Activated CD4-positive, CD25-positive, alpha-beta regulatory T cell treated with anti-CD3 and anti-CD28 coated beads, Interleukin-2, amount 50 U/mL, for 16 hours (primary cell): ENCODE measurements around the gene TMPRSS6.

ENCODE experiments used
- DNase-seq: peaks from one replicate; pipeline ENCODE4 v3.0.0-alpha.2; 2020; ENCODE audit warnings: low read depth, low spot score

The TMPRSS6 gene

DNA sequence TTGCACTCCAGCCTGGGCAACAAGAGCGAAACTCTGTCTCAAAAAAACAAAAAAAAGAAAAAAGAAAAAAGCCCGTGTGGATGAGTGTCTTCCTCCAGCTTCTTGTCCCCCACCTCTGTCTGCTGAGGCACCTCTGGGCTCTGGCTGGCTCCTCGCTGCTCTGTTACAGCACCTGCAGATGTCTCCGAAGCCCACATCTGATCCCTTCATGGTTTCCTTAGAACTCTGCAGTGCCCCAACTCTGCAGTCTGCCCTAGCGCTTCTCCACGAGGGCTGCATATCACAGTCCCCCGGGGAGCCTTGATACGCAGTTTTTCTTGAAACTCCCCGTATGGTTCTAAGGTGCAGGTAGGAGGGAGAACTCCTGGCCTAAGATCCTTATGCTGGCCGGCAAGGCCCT lies 42.1 kb downstream of the TMPRSS6 start:
- DNase-seq, result no peak

DNA sequence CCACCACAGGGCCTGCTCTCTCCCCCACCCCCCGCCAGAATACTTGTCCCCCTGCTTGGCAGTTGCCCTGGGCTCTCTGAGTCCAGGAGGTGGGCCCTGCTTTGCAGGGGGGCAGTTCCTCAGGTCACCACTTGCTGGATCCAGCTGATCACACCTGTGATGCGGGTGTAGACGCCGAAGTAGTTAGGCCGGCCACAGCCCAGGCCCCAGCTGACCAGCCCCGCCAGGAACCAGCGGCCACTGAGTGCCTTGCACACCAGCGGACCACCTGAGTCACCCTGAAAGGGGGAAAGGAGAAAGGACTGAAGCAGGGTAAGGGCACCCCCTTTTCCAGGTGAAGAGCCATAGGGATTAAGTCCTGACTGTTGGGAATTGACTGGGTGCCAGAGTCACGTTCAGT lies 43.6 kb downstream of the TMPRSS6 start:
- no peak for DNase-seq

DNA sequence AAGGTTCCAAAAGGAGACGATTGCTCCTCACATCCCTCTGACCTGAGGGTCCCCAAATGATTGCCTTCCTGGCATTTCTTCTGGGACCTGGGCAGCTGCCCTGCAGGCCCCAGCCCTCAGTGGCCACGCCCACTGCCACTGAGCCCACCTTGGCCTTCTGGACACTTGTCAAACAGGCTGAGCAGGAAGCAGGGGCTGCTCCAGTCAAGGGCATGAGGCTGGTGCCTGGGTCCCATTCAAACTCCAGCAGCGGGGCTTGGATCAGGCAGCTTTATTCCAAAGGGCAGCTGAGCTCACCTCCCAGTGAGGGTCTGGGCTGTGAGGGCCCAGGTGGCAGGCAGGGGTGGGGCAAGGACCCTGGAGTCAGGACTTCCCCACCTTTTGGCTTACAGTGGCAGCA lies 44.3 kb downstream of the TMPRSS6 start:
- DNase-seq, result no peak

GRCh38 chr22:37064553-37064952 lies 45.0 kb downstream of the TMPRSS6 start:
- DNase-seq, result no peak

- no peak for DNase-seq
These were observed 45.8 kb downstream of the TMPRSS6 start for GRCh38 chr22:37063431-37064420.

DNA sequence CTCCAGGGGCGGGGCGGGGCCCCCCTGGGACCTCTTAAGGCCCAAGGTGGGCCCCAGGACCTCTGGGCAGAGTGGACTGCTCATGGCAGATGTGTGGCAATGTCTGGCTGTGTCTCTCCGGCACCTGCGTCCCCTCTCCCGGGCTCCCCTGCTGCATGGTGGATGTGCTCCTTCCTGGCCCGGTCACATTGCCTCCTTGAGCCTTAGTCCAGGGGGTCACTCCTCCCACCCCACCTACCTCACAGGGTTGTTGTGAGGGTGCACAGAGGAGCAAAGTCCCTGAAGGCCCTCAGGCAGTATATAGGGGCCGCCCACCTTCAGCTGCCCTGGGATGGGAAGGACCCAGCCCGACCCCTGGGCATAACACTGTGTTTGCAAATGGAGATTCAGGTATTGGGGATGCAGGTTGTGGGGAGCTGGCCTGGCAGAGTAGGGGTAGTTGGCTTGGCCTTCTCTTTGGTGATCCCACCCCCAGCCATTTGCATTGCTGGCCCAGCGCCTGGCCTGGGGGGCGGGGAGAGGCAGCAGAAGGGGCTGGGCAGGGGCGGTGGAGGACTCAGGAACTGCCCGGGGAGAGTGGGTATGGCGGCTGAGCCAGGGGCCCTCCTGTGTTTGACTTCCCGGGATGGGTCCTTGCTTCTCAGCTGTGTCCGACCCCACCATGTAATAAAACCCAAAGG lies 46.7 kb downstream of the TMPRSS6 start:
- DNase-seq, result no peak

DNA sequence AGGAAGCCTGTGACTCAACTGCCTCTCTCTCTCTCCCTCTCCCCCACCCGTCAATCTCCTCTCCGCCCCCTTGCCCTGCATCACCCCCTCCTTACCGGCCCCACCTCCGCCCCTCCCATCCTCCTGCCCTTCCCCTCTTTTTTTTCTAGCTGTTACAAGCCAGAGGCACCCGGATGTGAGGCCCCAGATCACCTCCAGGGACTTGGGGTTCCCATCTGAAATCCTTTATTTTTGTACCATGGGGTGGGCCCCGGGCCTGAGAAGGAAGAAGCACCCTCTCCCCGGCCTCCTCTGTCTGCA lies 47.2 kb downstream of the TMPRSS6 start:
- DNase-seq, result no peak

GRCh38 chr22:37061611-37062375 lies 47.7 kb downstream of the TMPRSS6 start:
- DNase-seq, result no peak

GRCh38 chr22:37060801-37061610 lies 48.5 kb downstream of the TMPRSS6 start:
- no peak for DNase-seq

DNA sequence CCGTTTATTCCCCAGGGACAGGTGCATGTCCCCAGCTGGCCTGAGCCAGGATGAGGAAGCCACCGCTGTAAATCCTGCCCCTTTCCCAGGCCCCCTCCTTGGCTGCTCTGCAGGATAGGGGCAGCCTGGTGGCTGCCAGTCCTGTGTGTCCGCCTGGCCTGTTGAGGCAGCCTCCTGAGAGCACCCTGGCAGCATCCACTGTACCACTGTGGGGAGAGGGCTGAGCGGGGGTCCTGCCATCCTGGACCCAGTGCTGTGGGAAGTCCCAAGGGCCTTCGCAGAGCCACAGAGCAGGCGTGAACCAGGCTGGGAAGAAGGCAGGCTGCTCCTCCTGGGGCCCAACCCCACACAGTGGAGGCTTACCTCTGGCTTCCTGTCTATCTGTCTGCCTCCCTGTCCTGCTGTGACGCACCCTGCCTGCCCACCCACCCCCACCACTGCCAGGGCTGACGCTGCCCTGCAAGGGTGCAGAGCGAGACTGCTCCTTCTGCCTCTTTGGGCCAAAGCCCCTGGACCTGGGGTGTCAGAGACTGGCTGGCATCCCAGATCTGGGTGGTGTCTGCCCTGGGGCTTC lies 49.5 kb downstream of the TMPRSS6 start:
- DNase-seq, result no peak

DNA sequence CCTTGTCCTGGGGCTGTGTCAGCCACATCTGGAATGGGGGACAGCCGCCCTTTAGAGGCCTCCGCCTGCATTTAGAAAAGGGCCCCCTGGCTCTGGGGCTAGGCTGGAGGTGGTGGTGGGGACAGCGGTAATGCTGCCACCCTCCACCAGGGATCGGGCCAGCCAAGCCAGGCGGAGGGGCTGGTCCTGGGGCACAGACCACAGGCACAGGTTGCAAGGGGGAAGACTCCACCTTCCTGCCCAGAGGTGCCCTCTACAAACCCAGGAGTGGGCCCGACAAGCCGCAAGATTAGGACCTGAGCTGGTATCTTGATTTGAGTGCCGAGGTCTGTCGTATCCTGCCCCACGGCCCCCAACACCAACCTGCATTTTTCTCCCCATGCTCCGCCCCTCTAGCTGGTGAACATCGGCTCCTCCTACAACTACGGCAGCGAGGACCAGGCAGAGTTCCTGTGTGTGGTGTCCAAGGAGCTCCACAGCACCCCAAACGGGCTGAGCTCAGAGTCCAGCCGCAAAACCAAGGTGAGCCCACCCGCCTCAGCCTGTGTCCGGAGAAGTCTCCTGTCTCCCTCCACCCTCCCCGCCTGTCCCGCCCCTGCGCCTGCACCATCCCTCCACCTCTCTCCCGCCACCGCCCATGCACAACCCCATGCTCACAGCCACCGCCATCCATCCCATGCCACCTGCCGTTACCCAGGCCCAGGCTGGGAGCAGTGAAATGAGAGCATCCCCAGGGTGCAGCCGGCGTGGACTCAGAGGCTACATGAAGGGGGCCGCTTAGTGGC lies 50.4 kb downstream of the TMPRSS6 start:
- no peak for DNase-seq

DNA sequence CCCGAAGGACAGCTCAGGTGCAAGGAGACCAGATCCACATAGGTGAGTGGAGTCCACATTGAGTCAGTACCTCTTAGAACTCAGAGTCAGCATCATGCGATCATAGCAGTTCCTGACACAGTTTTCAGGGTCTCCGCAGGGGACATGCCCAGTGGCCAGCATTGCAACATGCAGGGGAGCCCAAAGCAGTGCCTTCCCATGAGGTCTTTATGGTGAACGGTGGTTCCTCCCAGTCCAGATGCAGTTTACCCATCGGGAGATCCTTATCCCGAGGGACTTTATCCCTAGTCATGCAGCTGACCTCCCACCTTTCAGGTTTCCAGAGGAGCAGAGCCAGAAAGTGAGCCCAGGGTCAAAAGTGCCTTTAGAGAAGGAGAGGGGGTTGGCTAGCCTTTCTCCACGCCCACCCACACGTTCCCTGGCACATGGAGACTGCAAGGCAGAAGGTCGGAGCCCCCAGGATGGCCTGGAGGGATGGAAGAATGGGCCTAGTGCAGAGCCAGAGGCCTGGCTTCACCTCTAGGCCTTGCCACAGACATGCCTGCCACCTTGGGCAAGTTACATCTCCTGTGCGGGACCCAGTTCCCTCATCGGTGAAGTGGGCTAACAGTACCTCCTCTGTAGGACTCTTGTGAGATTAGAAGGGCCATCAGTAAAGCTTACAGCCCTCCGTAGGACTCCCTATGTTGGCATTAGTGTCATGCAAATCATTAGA lies 51.6 kb downstream of the TMPRSS6 start:
- no peak for DNase-seq

GRCh38 chr22:37057226-37057625 lies 52.3 kb downstream of the TMPRSS6 start:
- DNase-seq, result no peak

DNA sequence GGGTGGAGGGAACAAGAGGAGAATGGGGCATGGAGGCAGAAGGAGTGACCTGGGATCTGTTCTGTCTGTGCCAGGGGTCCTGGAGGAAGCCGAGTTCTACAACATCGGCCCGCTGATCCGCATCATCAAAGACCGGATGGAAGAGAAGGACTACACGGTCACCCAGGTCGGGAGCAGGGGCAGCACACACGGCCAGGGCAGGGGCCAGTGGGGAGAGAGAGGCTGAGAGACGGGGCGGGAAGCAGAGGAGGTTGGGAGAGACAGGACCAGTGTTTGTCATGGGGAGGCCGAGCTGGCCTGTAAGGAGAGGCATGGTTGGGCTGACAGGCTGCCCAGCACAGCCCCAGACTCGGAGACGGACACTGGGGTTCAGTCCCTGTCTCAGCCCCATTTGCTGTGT lies 53.3 kb downstream of the TMPRSS6 start:
- DNase-seq, result no peak

GRCh38 chr22:37054600-37055365 lies 54.7 kb downstream of the TMPRSS6 start:
- no peak for DNase-seq

GRCh38 chr22:37054056-37054395 lies 55.5 kb downstream of the TMPRSS6 start:
- no peak for DNase-seq

DNA sequence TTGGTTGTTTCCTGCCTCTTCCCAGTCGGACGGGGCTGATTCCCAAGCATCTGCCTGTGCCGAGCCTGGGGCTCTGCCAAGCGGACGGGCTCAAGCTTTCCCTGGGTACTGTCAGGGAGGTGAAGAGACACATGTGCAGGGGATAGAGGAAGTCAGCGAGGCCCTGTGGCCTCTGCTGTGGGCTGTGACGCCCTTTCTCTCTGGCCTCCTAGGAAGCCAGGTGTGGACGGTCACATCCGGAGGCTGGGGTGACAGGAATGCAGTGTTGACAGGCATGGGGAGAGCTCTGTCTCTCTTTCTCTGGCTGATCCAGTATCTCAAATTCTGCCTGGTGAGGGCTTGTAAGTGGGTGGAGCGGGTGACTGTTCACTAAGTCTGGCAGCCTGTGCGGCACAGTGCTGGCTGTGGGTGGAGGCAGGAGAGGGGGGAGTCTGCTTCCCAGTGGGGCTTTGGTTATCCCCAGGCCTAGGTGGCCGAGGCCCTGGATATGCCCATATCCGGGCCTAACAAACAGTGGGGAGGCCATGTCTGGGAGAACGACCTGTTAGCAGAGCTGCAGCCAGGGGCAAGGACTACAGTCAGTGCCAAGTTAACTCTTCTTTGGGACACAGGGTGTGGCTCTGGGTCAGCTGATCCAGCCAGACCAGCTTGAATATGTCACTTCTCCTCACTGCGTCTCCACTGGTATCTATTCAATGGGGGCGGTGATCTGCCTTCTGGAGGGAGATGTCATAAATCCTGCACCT lies 56.0 kb downstream of the TMPRSS6 start:
- no peak for DNase-seq
